HG03354 (cell line): ENCODE measurements around the gene GTF2H4.
"Not testable (repeated sequence)": the region's sequence is repeated elsewhere in the genome, so short reads cannot be mapped to it uniquely, and the experiment has no call there.

Experiments
- ATAC-seq: cut with Tn5 transposase; IDR thresholded peaks from one replicate; pipeline ENCODE4 v1.9.1; 2021; ENCODE audit warnings: mild to moderate bottlenecking; ENCODE audit not compliant: unreplicated experiment, poor library complexity, severe bottlenecking

The GTF2H4 gene

GRCh38 chr6:30917041-30917440 is 9.0 kb downstream of the GTF2H4 start:
- ATAC-seq, result no peak

- no peak for ATAC-seq
Observed at GRCh38 chr6:30917487-30917886, 9.5 kb downstream of the GTF2H4 start.

GRCh38 chr6:30918670-30919069 is 10.7 kb downstream of the GTF2H4 start:
- ATAC-seq, result no peak

DNA sequence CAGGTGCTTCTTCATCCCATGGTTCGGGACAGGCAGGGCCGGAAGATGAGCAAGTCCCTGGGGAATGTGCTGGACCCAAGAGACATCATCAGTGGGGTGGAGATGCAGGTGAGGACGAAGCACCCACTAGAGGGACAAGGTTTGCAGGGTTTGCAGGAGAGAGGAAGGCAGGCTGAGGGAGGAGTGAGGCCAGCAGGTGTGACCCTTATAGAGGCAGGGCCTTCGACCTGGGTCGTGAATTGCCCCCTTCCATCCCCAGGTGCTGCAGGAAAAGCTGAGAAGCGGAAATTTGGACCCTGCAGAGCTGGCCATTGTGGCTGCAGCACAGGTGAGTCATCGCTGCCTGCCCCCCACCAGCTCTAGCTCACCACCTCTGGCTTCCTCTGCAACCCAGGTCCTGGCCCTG is 14.4 kb downstream of the GTF2H4 start:
- ATAC-seq, result no peak

DNA sequence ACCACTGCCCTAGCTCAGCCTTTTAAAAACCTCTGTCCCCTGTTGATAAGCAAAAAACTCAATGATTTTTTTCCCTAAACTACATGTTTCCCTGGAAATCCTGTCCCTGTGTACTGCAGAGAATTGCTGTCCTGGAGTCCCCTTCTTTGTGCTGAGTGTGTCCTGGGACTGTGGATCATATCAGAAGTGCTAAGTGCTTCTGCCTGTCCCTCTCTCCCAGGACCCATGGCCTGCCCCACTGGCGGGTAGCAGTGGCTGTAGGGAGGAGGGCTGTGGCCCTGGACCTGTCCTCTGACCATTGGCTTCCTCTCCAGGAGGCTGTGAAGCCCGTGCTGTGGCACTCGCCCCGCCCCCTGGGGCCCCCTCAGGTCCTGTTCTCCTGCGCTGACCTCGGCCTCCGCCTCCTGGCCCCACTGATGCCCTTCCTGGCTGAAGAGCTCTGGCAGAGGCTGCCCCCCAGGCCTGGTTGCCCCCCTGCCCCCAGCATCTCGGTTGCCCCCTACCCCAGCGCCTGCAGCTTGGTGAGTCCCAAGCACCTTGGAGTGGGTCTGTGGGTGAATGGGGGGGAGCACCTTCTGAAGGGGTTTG is 16.1 kb downstream of the GTF2H4 start:
- not testable (repeated sequence) for ATAC-seq

DNA sequence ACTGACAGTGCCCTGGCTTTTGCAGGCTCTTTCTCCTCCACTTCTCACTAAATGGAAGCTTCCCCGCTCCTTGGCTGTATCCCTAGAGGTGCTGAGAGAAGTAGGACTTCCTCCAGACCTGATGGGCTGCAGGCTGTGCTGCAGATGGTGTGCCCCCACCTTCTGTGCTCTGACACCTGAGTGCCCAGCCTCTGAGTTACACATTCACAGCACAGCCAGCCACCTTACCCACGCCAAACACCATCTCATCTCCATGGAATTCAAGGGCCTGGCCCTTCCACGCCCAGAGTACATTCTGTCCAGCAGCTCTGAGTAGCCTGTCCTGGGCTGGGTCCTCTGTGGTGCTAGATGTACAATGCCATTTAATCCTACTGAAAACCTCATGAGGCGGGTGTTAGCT is 18.6 kb downstream of the GTF2H4 start:
- ATAC-seq, result no peak

- ATAC-seq, result not testable (repeated sequence)
Observed at GRCh38 chr6:30927080-30927479, 19.1 kb downstream of the GTF2H4 start.

- no peak for ATAC-seq
Observed at GRCh38 chr6:30928677-30929076, 20.7 kb downstream of the GTF2H4 start.

DNA sequence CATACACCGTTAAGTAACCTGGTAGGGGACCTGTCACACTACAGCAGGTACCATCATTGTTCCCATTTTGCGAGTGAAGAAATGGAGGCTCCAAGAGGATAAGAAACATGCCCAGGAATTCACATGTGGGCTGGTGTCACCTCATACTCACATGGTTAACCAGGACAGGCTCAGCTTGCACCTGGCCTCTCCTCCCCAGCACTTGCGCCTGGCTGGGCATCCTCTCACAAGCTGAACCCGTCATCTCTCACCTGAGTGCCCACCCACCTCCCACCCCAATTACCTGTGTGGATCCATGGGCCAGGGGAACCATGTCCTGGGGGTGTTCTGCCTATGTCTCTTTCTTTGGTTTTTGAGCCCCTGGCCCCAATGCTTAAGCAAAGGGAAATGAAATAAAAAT is 22.5 kb downstream of the GTF2H4 start:
- no peak for ATAC-seq

GRCh38 chr6:30931272-30931671 is 23.3 kb downstream of the GTF2H4 start:
- ATAC-seq, result no peak

- no peak for ATAC-seq
Observed at GRCh38 chr6:30931969-30932645, 24.1 kb downstream of the GTF2H4 start, which contains the start of gene SFTA2. Gene SFTA2 (minus strand): TSS chr6:30932170. CDS start chr6:30932096, 74 bp downstream.

DNA sequence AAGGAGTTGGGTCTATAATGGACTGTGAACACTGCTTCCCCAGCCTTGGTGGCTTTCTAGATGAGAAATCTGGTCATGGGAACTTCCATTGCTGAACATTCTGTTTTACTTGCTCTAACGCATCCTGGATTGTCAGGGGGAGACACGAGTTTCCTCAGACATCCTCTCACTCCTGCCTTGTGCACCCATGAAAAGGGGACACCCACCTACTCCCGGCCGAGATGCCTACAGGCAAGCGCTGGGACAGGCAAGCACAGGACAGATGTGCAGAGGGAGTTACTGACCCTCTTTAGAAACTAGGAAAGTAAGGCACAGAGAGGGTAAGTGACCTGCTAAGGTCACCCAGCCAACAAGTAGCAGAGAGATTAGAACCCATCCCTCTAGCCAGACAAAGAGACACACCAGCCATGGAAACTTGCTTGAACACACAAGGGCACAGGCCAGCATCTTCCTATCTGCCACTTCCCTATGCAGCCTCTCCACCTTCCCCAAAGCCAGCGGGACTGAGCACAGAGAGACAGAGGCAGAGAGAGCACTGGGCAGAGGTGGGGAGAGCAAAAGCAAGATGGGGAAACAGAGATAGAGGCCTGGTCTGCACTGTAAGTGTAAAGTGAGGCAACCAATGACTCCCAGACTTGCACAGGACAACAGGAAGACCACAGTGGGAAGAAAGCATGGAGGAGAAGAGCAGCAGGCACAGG is 24.8 kb downstream of the GTF2H4 start:
- ATAC-seq, result no peak

- no peak for ATAC-seq
Observed at GRCh38 chr6:30935018-30935417, 27.0 kb downstream of the GTF2H4 start.

DNA sequence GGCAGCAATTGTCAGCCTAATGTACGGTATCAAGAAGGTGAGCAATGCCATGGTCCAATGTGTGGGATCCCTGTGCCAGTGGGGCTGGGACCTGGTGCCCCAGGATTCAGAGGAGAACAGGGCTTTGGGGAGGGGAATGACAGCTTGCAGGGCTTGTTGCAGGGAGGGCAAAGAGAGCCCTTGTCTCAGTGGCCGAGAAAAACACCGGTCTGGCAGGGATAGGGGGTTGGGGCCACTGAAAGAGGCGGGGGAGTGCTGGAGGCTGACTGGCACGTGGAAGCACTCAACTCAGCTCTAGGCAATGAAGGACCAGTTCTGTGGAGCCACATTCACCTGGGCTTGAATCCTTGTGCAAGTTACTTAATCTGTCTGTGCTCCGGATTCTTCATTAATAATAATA is 29.3 kb downstream of the GTF2H4 start:
- no peak for ATAC-seq

GRCh38 chr6:30938730-30939129 is 30.7 kb downstream of the GTF2H4 start:
- no peak for ATAC-seq

- no peak for ATAC-seq
Observed at GRCh38 chr6:30939473-30939872, 31.5 kb downstream of the GTF2H4 start.

- ATAC-seq, result no peak
Observed at GRCh38 chr6:30940361-30940986, 32.5 kb downstream of the GTF2H4 start, which contains the start of gene MUCL3. Gene MUCL3 (plus strand): TSS chr6:30940973. CDS start chr6:30941000, 27 bp downstream.

DNA sequence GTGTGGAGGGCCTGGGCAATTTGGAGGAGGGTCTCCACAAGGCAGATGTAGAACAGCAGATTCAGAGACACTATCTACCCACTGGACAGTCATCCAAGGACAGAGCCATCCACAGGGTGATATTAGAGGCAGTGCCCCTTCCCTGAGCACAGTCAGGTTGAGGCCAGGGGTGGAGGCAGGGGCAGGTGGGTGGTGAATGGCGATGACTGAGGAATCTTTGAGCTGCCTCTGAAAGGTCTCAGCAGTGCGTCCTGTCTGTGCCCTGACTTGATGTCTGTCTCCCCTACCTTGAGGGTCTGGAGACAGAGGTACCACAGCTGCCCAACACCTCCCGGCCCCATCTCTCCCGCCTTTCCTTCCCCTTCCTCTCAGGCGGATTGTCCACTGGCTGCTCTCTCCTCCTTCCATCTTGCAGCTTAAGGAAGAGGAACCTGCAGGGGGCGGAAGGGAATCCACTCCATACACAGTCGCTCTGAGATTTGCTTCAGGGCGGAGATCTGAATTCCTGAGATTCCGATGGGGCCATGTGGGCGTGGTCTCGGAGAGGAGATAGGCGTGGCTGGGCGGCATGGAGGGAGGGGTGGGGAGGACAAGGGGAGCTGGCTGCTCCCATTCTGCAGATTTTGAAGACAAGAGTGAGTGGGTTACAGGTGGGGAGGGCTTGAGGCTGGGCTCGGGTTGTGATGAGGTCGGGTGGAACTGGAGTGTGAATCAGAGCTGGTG is 34.5 kb downstream of the GTF2H4 start:
- no peak for ATAC-seq

- no peak for ATAC-seq
Observed at GRCh38 chr6:30944051-30944450, 36.0 kb downstream of the GTF2H4 start.

- ATAC-seq, result no peak
Observed at GRCh38 chr6:30945281-30945680, 37.3 kb downstream of the GTF2H4 start.
